ENCODE results near the gene TFCP2L1. TPM values are rescaled to one million over a fixed set of nuclear protein-coding genes. Genes with fewer than 3 reads are reported as not detected.
"Not testable (repeated sequence)": the region's sequence is repeated elsewhere in the genome, so short reads cannot be mapped to it uniquely, and the experiment has no call there.

The TFCP2L1 gene
- total RNA-seq, 1 donor from 2014 or later: 4.6 TPM

- H3K36me3 Mint-ChIP-seq: no peaks in the 10 kb centered on the region
- no peaks in the 10 kb centered on the region for H3K4me1 Mint-ChIP-seq (ENCODE audit: unreplicated experiment)
- H3K9me3 Mint-ChIP-seq: no peaks in the 10 kb centered on the region
- no peak overlapping the region for H3K4me3 Mint-ChIP-seq
- no peak overlapping the region for H3K27ac Mint-ChIP-seq
- H3K27me3 Mint-ChIP-seq: peaks cover 11% of the 10 kb centered on the region
- TF ChIP-seq CTCF (conservative IDR thresholded peaks at IDR 0.05): no peak
- DNase-seq (ENCODE audit: extremely low spot score, unreplicated experiment): peak; percentile 40
These were observed 13.5 kb upstream of the TFCP2L1 start for GRCh38 chr2:121298476-121298875.

GRCh38 chr2:121297866-121298265, 12.9 kb upstream of the TFCP2L1 start:
- H3K4me3 Mint-ChIP-seq; H3K9me3 Mint-ChIP-seq; H3K36me3 Mint-ChIP-seq; H3K27ac Mint-ChIP-seq; H3K4me1 Mint-ChIP-seq (ENCODE audit: unreplicated experiment): not testable (repeated sequence)
- peaks cover 16% of the 10 kb centered on the region for H3K27me3 Mint-ChIP-seq
- peak; percentile 37 for DNase-seq (ENCODE audit: extremely low spot score, unreplicated experiment)

GRCh38 chr2:121297217-121297830, 12.3 kb upstream of the TFCP2L1 start:
- Mint-ChIP-seq H3K4me1 (ENCODE audit: unreplicated experiment) (no peaks in the 10 kb centered on the region), H3K27ac (no peak overlapping the region), H3K9me3 (no peaks in the 10 kb centered on the region), H3K4me3 (no peak overlapping the region), H3K36me3 (no peaks in the 10 kb centered on the region), H3K27me3 (peaks cover 16% of the 10 kb centered on the region)
- TF ChIP-seq CTCF (conservative IDR thresholded peaks at IDR 0.05): peak; percentile 81
- DNase-seq (ENCODE audit: extremely low spot score, unreplicated experiment): peak; percentile 54

- H3K27ac Mint-ChIP-seq: no peak overlapping the region
- no peaks in the 10 kb centered on the region for H3K36me3 Mint-ChIP-seq
- TF ChIP-seq CTCF (conservative IDR thresholded peaks at IDR 0.05): no peak
- H3K4me1 Mint-ChIP-seq (ENCODE audit: unreplicated experiment): no peaks in the 10 kb centered on the region
- H3K9me3 Mint-ChIP-seq: no peaks in the 10 kb centered on the region
- DNase-seq (ENCODE audit: extremely low spot score, unreplicated experiment): peak; percentile 64
- peaks cover 19% of the 10 kb centered on the region for H3K27me3 Mint-ChIP-seq
- H3K4me3 Mint-ChIP-seq: no peak overlapping the region
These were observed 11.1 kb upstream of the TFCP2L1 start for GRCh38 chr2:121295911-121296650.

- Mint-ChIP-seq H3K36me3 (no peaks in the 10 kb centered on the region), H3K27me3 (peaks cover 20% of the 10 kb centered on the region), H3K4me3 (no peak overlapping the region), H3K4me1 (ENCODE audit: unreplicated experiment) (no peaks in the 10 kb centered on the region), H3K9me3 (no peaks in the 10 kb centered on the region), H3K27ac (no peak overlapping the region)
- DNase-seq (ENCODE audit: extremely low spot score, unreplicated experiment): peak; percentile 55
- TF ChIP-seq CTCF (conservative IDR thresholded peaks at IDR 0.05): no peak
These were observed 10.2 kb upstream of the TFCP2L1 start for GRCh38 chr2:121294881-121295840.
